HCT116 (cell line): ENCODE results near the gene PDSS2. TPM values are rescaled to one million over a fixed set of nuclear protein-coding genes. Genes with fewer than 3 reads are reported as not detected.
"Not testable (repeated sequence)": the region's sequence is repeated elsewhere in the genome, so short reads cannot be mapped to it uniquely, and the experiment has no call there.

Experiments used
- ATAC-seq: fragments of 200-7000 bp; cut with Tn5 transposase; 2 replicates; pipeline ENCODE4 v1.9.1; 2020; ENCODE audit warnings: mild to moderate bottlenecking, moderate library complexity
- BruUV-seq: library from RNA; stranded (reverse); fragments of 400-500 nt; replicated peaks from 2 replicates; lab custom pipeline; 2021; lab: Mats Ljungman, UMichigan
- CTCF ChIA-PET: fragments of 300-600 bp; sonication (Branson Sonifier 250); formaldehyde crosslinking; loops from one replicate; lab custom pipeline; 2021; ENCODE audit warnings: antibody characterized with exemption; lab: Charles Lee
- POLR2A ChIA-PET: fragments of 300-600, 350-600 bp; sonication (Branson Sonifier 250); formaldehyde crosslinking; loops from one replicate; lab custom pipeline; 2021; ENCODE audit warnings: antibody characterized with exemption; lab: Charles Lee
- RAD21 ChIA-PET, 2 experiments: fragments of 300-600 bp; sonication (Branson Sonifier 250); formaldehyde crosslinking; loops; one replicate each; lab custom pipeline; 2023; ENCODE audit warnings: low total read pairs in 2 of 2; ENCODE audit not compliant: uncharacterized antibody in 2 of 2, unreplicated experiment in 2 of 2, low non-redundant PET in 1 of 2; lab: Charles Lee
- DNase-seq: peaks from one replicate; pipeline ENCODE4 v3.0.0-alpha.2; 2010; ENCODE audit warnings: low read depth, low spot score
- H2AFZ ChIP-seq: fragments of 200-600 bp; shearing (Covaris generic), sonication (generic); 2 replicates; pipeline ENCODE4 v1.6.1; 2017; ENCODE audit warnings: low read depth, mixed run types, mixed read lengths, antibody characterized with exemption, low read length; ENCODE audit not compliant: poor library complexity, severe bottlenecking
- H3K27ac ChIP-seq: 2 replicates; pipeline ENCODE4 v1.5.1; 2012; ENCODE audit warnings: low read depth, low read length
- H3K27me3 ChIP-seq: fragments of 200-600 bp; sonication (generic); 2 replicates; pipeline ENCODE4 v1.6.1; 2016; ENCODE audit warnings: mixed run types, low read length, mixed read lengths; ENCODE audit not compliant: insufficient read depth
- H3K36me3 ChIP-seq, 2 experiments: fragments of 200-500 bp in 1 of 2; fragments of 200-600 bp in 1 of 2; sonication (Bioruptor generic) in 1 of 2; sonication (generic) in 1 of 2; 2 replicates each; pipeline versions ENCODE4 v1.5.1 to v1.6.1; 2014 to 2016; ENCODE audit warnings: low read length in 2 of 2, inconsistent platforms in 1 of 2, mixed read lengths in 1 of 2, mixed run types in 1 of 2; ENCODE audit not compliant: insufficient read depth in 2 of 2, control insufficient read depth in 1 of 2
- H3K4me1 ChIP-seq, 2 experiments: fragments of 200-600 bp in 1 of 2; sonication (generic) in 1 of 2; 2 replicates each; pipeline versions ENCODE4 v1.5.1 to v1.6.1; 2012 to 2017; ENCODE audit warnings: low read length in 2 of 2, inconsistent platforms in 1 of 2, mild to moderate bottlenecking in 1 of 2, mixed read lengths in 1 of 2, mixed run types in 1 of 2, moderate library complexity in 1 of 2; ENCODE audit not compliant: insufficient read depth in 2 of 2, control insufficient read depth in 1 of 2
- H3K4me2 ChIP-seq: fragments of 200-600 bp; sonication (generic); 2 replicates; pipeline ENCODE4 v1.6.1; 2017; ENCODE audit warnings: mixed run types, low read length, mixed read lengths
- H3K4me3 ChIP-seq, 2 experiments: fragments of 200-600 bp in 1 of 2; sonication (generic) in 1 of 2; replicated peaks in 1 of 2; 2 replicates each; pipeline ENCODE4 v1.5.1; 2011 to 2016; ENCODE audit warnings: low read length in 2 of 2, control low read depth in 1 of 2, low read depth in 1 of 2, mild to moderate bottlenecking in 1 of 2, mixed read lengths in 1 of 2, mixed run types in 1 of 2
- H3K79me2 ChIP-seq: fragments of 200-600 bp; sonication (generic); 2 replicates; pipeline ENCODE4 v1.6.1; 2017; ENCODE audit warnings: mild to moderate bottlenecking, mixed run types, low read length, moderate library complexity, mixed read lengths; ENCODE audit not compliant: insufficient read depth
- H3K9ac ChIP-seq: fragments of 200-600 bp; sonication (generic); 2 replicates; pipeline ENCODE4 v1.6.1; 2016; ENCODE audit warnings: low read length, mixed read lengths
- H3K9me2 ChIP-seq: fragments of 200-600 bp; sonication (generic), shearing (Covaris generic); 2 replicates; pipeline ENCODE4 v1.6.1; 2017; ENCODE audit warnings: mixed run types, mild to moderate bottlenecking, moderate library complexity; ENCODE audit not compliant: insufficient read depth
- H3K9me3 ChIP-seq, 2 experiments: fragments of 200-500 bp in 1 of 2; fragments of 200-600 bp in 1 of 2; sonication (Bioruptor generic) in 1 of 2; sonication (generic) in 1 of 2; 2 replicates each; pipeline ENCODE4 v1.6.1; 2014 to 2017; ENCODE audit warnings: low read length in 2 of 2, mixed read lengths in 2 of 2, inconsistent platforms in 1 of 2, low read depth in 1 of 2, mild to moderate bottlenecking in 1 of 2, mixed run types in 1 of 2, moderate library complexity in 1 of 2; ENCODE audit not compliant: control insufficient read depth in 1 of 2, insufficient read depth in 1 of 2
- H4K20me1 ChIP-seq: fragments of 200-600 bp; sonication (generic), shearing (Covaris generic); 2 replicates; pipeline ENCODE4 v1.6.1; 2017; ENCODE audit warnings: mixed run types, mild to moderate bottlenecking, moderate library complexity; ENCODE audit not compliant: insufficient read depth
- ATF3 ChIP-seq: IDR thresholded peaks from 2 replicates; pipeline ENCODE4 v1.6.1; 2012
- CEBPB ChIP-seq: IDR thresholded peaks from 2 replicates; pipeline ENCODE4 v1.6.1; 2012; ENCODE audit warnings: low read depth
- EZH2phosphoT487 ChIP-seq: fragments of 200-600 bp; IDR thresholded peaks from 2 replicates; pipeline ENCODE4 v1.6.1; 2018; ENCODE audit warnings: antibody characterized with exemption, borderline replicate concordance
- POLR2AphosphoS5 ChIP-seq: IDR thresholded peaks from 2 replicates; pipeline ENCODE4 v1.6.1; 2011; ENCODE audit warnings: mild to moderate bottlenecking, low read depth, low read length, moderate library complexity
- ZFX ChIP-seq: fragments of 450-650 bp; IDR thresholded peaks from 2 replicates; pipeline ENCODE4 v1.6.1; 2017
- intact Hi-C: fragments of 100-400 bp; cut with micrococcal nuclease; formaldehyde crosslinking; loops from 2 replicates; pipeline ENCODE4 v1.10.0; 2022
- total RNA-seq: library from RNA; stranded (reverse); gene quantifications from one replicate; pipeline ENCODE4 v1.2.1, GENCODE V29; 2021; ENCODE audit not compliant: unreplicated experiment
- TF ChIP-seq, protein P1 (sequence below): IDR thresholded peaks from 2 replicates; pipeline ENCODE4 v1.6.1; 2012; ENCODE audit warnings: low read depth

Gene PDSS2
- total RNA-seq, 1 experiment from 2014 or later = 12.2 TPM

DNA sequence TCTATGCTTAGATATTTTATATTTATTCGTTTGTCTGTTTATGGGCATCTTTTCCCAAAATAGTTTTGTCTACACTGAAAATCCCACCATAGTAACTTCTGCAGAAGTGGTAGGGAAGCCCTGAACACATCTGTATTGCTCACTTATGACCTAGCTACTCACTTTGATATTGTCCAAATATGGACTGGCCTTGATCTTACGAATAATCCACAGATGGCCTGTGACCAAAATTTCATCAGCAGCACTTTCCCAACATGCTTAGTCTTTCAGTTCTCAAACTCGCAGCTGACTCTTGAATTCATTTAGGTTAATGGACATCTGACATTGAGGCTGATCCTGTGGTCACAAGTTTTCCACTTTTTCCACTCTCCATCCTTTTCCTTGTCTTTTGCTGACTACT lies 263.2 kb downstream of the PDSS2 start:
- no peaks in the 10 kb centered on the region for H3K9me2 ChIP-seq
- H3K4me3 ChIP-seq = no peak overlapping the region
- no peak for DNase-seq
- H4K20me1 ChIP-seq = no peaks in the 10 kb centered on the region
- no peak overlapping the region for H2AFZ ChIP-seq
- H3K36me3 ChIP-seq = no peaks in the 10 kb centered on the region
- no peaks in the 10 kb centered on the region for H3K27me3 ChIP-seq
- RAD21 ChIA-PET = no interaction called here
- H3K79me2 ChIP-seq = no peaks in the 10 kb centered on the region
- CTCF ChIA-PET = no interaction called here
- no peaks in the 10 kb centered on the region for H3K4me1 ChIP-seq
- no TSS peak for BruUV-seq
- no peaks in the 10 kb centered on the region for H3K9me3 ChIP-seq
- no peak overlapping the region for H3K4me2 ChIP-seq
- POLR2A ChIA-PET = no interaction called here
- TF ChIP-seq, protein P1, sequence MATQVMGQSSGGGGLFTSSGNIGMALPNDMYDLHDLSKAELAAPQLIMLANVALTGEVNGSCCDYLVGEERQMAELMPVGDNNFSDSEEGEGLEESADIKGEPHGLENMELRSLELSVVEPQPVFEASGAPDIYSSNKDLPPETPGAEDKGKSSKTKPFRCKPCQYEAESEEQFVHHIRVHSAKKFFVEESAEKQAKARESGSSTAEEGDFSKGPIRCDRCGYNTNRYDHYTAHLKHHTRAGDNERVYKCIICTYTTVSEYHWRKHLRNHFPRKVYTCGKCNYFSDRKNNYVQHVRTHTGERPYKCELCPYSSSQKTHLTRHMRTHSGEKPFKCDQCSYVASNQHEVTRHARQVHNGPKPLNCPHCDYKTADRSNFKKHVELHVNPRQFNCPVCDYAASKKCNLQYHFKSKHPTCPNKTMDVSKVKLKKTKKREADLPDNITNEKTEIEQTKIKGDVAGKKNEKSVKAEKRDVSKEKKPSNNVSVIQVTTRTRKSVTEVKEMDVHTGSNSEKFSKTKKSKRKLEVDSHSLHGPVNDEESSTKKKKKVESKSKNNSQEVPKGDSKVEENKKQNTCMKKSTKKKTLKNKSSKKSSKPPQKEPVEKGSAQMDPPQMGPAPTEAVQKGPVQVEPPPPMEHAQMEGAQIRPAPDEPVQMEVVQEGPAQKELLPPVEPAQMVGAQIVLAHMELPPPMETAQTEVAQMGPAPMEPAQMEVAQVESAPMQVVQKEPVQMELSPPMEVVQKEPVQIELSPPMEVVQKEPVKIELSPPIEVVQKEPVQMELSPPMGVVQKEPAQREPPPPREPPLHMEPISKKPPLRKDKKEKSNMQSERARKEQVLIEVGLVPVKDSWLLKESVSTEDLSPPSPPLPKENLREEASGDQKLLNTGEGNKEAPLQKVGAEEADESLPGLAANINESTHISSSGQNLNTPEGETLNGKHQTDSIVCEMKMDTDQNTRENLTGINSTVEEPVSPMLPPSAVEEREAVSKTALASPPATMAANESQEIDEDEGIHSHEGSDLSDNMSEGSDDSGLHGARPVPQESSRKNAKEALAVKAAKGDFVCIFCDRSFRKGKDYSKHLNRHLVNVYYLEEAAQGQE = no peak
- no peak for TF ChIP-seq CEBPB
- no peak for TF ChIP-seq POLR2AphosphoS5
- no peak for TF ChIP-seq ZFX
- TF ChIP-seq EZH2phosphoT487 = no peak
- no peak for TF ChIP-seq ATF3
- H3K9ac ChIP-seq = no peak overlapping the region
- no peak overlapping the region for H3K27ac ChIP-seq
- ATAC-seq = no peak
- intact Hi-C loops = no loop called here

GRCh38 chr6:107194723-107195122 lies 264.6 kb downstream of the PDSS2 start:
- intact Hi-C loops, H3K27ac ChIP-seq, H3K4me3 ChIP-seq, H4K20me1 ChIP-seq, H3K9me3 ChIP-seq, H3K79me2 ChIP-seq, H3K4me2 ChIP-seq, H3K9ac ChIP-seq, ATAC-seq, H3K4me1 ChIP-seq, H3K36me3 ChIP-seq, H2AFZ ChIP-seq, DNase-seq, H3K9me2 ChIP-seq, H3K27me3 ChIP-seq, BruUV-seq, RAD21 ChIA-PET, CTCF ChIA-PET, POLR2A ChIA-PET: not testable (repeated sequence)
